MM.1S (cell line): Measurements from ENCODE around the gene KHSRP.

ENCODE experiments used
- DNase-seq: peaks from one replicate; pipeline ENCODE4 v3.0.0-alpha.2; 2015
- H2AFZ ChIP-seq: fragments of 300-600 bp; sonication (generic); 2 replicates; pipeline ENCODE4 v1.6.0; 2016; ENCODE audit warnings: antibody characterized with exemption, low read length
- H3F3A ChIP-seq: fragments of 300-600 bp; sonication (generic); 2 replicates; pipeline ENCODE4 v1.6.1; 2016; ENCODE audit warnings: mild to moderate bottlenecking, antibody characterized with exemption, low read length, moderate library complexity, mixed read lengths; ENCODE audit not compliant: insufficient read depth
- H3K27ac ChIP-seq: fragments of 300-600 bp; sonication (generic); 2 replicates; pipeline ENCODE4 v1.5.1; 2016; ENCODE audit warnings: mild to moderate bottlenecking, low read length
- H3K27me3 ChIP-seq: fragments of 300-600 bp; sonication (generic); replicated peaks from 2 replicates; pipeline ENCODE4 v1.6.0; 2016; ENCODE audit warnings: low read length; ENCODE audit not compliant: insufficient read depth
- H3K36me3 ChIP-seq: fragments of 300-600 bp; sonication (generic); replicated peaks from 2 replicates; pipeline ENCODE4 v1.6.1; 2016; ENCODE audit warnings: mild to moderate bottlenecking, low read length, mixed read lengths; ENCODE audit not compliant: insufficient read depth
- H3K4me1 ChIP-seq: fragments of 300-600 bp; sonication (generic); 2 replicates; pipeline ENCODE4 v1.6.1; 2016; ENCODE audit warnings: low read length, mixed read lengths
- H3K4me2 ChIP-seq: fragments of 300-600 bp; sonication (generic); 2 replicates; pipeline ENCODE4 v1.6.0; 2016; ENCODE audit warnings: low read depth, low read length
- H3K4me3 ChIP-seq: fragments of 300-600 bp; sonication (generic); 2 replicates; pipeline ENCODE4 v1.5.1; 2016; ENCODE audit warnings: low read length, mixed read lengths
- H3K79me2 ChIP-seq: fragments of 300-600 bp; sonication (generic); 2 replicates; pipeline ENCODE4 v1.6.1; 2016; ENCODE audit warnings: mixed run types, low read length, mixed read lengths
- H3K9ac ChIP-seq: fragments of 300-600 bp; sonication (generic); 2 replicates; pipeline ENCODE4 v1.6.1; 2016; ENCODE audit warnings: low read length, mixed read lengths
- H3K9me2 ChIP-seq: fragments of 300-600 bp; sonication (generic); replicated peaks from 2 replicates; pipeline ENCODE4 v1.6.1; 2016; ENCODE audit warnings: mild to moderate bottlenecking, low read length, mixed read lengths; ENCODE audit not compliant: insufficient read depth
- H3K9me3 ChIP-seq: fragments of 300-600 bp; sonication (generic); replicated peaks from 2 replicates; pipeline ENCODE4 v1.6.1; 2016; ENCODE audit warnings: mild to moderate bottlenecking, low read length, mixed read lengths; ENCODE audit not compliant: insufficient read depth
- H4K20me1 ChIP-seq: fragments of 300-600 bp; sonication (generic); 2 replicates; pipeline ENCODE4 v1.6.1; 2016; ENCODE audit warnings: mild to moderate bottlenecking, low read length, moderate library complexity, mixed read lengths; ENCODE audit not compliant: insufficient read depth
- EZH2 ChIP-seq: fragments of 300-600 bp; sonication (generic); optimal IDR thresholded peaks from 2 replicates; pipeline ENCODE3; 2017; ENCODE audit warnings: low read depth, mild to moderate bottlenecking, antibody characterized with exemption, low read length, mixed read lengths
- EZH2phosphoT487 ChIP-seq: fragments of 300-600 bp; sonication (generic); IDR thresholded peaks from 2 replicates; pipeline ENCODE4 v1.6.1; 2018; ENCODE audit warnings: antibody characterized with exemption, low read length
- TF ChIP-seq, protein P1 (sequence below): fragments of 300-600 bp; sonication (generic); IDR thresholded peaks from 2 replicates; pipeline ENCODE4 v1.5.1; 2016; ENCODE audit warnings: antibody characterized with exemption, low read length, mixed read lengths

Gene KHSRP

DNA sequence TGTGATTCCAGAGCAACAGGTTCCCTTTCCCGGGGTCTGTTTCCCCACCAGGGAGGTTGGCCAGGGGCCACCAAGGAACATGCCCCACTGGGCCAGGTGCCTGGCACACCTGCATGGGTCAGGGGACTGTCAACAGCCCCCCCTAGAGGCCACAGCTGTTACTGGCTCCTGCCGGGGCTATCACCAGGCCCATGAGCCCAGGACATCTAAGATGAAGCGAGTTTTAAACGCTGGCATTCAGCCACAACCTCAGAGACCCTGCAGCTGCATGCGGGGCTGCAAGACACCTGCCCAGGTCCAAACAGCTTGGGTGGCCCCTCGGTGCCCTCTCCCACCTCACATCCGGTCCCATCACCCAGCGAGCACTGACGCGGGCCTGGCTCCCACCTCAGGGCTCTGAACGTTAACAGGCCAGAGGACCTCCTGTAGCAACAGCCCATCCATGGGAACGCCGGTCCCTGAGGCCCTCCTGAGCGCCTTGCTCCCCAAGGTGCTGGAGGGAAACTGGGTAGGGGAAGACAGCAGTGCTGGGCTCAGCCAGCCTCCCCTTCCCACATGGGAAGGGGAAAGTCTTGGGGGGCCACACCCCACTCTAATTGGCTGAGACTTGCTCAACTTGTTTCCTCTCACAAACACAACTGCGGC lies 12.0 kb downstream of the KHSRP start:
- Histone ChIP-seq H3K9ac (no peak overlapping the region), H2AFZ (no peak overlapping the region), H3K79me2 (peaks cover 5% of the 10 kb centered on the region), H3K36me3 (peaks cover 19% of the 10 kb centered on the region), H3F3A (peaks cover 13% of the 10 kb centered on the region; the same call in 1 of the 2 replicates), H3K27ac (no peak overlapping the region), H3K27me3 (no peaks in the 10 kb centered on the region), H3K9me3 (no peaks in the 10 kb centered on the region), H3K4me1 (no peaks in the 10 kb centered on the region), H3K9me2 (no peaks in the 10 kb centered on the region), H3K4me3 (no peak overlapping the region), H3K4me2 (no peak overlapping the region), H4K20me1 (peaks cover 5% of the 10 kb centered on the region; the same call in 1 of the 2 replicates)
- DNase-seq = peak; percentile 45
- no peak for TF ChIP-seq EZH2
- TF ChIP-seq, protein P1, sequence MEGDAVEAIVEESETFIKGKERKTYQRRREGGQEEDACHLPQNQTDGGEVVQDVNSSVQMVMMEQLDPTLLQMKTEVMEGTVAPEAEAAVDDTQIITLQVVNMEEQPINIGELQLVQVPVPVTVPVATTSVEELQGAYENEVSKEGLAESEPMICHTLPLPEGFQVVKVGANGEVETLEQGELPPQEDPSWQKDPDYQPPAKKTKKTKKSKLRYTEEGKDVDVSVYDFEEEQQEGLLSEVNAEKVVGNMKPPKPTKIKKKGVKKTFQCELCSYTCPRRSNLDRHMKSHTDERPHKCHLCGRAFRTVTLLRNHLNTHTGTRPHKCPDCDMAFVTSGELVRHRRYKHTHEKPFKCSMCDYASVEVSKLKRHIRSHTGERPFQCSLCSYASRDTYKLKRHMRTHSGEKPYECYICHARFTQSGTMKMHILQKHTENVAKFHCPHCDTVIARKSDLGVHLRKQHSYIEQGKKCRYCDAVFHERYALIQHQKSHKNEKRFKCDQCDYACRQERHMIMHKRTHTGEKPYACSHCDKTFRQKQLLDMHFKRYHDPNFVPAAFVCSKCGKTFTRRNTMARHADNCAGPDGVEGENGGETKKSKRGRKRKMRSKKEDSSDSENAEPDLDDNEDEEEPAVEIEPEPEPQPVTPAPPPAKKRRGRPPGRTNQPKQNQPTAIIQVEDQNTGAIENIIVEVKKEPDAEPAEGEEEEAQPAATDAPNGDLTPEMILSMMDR = peak; percentile 65

DNA sequence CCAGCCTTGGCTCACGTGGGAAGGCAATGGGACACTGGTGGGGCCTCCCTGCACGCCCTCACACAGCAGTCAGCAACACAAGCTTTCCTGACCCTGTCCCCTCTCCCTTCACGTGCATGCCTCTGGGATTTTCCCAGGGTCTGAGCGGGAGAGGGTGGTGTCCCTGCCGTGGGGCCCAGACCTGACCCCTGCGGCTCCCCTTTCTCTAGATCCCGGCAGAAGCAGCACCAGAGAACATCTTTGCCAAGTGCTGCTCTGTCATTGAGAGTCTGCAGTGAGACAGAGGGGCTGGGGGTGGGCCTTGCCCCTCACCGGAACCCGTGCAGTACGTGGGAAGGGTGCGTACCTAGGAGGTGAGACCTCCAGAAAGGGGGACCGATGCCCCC lies 12.6 kb downstream of the KHSRP start:
- Histone ChIP-seq H3K9ac (no peak overlapping the region), H3K27me3 (no peaks in the 10 kb centered on the region), H3F3A (peaks cover 13% of the 10 kb centered on the region; the same call in 1 of the 2 replicates), H3K79me2 (no peaks in the 10 kb centered on the region), H2AFZ (no peak overlapping the region), H4K20me1 (peaks cover under 1% of the 10 kb centered on the region; the same call in 1 of the 2 replicates), H3K36me3 (peaks cover 14% of the 10 kb centered on the region), H3K9me3 (no peaks in the 10 kb centered on the region), H3K4me3 (no peak overlapping the region), H3K4me1 (no peaks in the 10 kb centered on the region), H3K4me2 (no peak overlapping the region), H3K27ac (no peak overlapping the region), H3K9me2 (no peaks in the 10 kb centered on the region)
- TF ChIP-seq, protein P1 = no peak
- TF ChIP-seq EZH2phosphoT487 (no peak), EZH2 (no peak)
- DNase-seq = no peak

DNA sequence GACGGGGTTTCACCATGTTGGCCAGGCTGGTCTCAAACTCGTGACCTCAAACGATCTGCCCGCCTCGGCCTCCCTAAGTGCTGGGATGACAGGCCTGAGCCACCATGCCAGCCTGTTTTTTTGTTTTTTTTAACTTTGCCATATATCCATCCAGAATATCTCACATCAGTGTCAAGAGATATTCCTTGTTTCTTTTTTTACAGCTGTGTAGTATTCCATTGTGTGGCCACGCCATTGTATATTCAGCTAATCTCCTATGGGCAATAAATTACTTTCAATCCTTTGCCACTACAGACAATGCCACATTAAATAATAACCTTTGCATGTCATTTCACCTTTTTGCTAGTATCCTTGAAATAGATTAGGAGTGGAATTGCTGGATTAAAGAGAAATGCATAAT lies 15.3 kb downstream of the KHSRP start:
- TF ChIP-seq, protein P1 = no peak
- TF ChIP-seq EZH2 (no peak), EZH2phosphoT487 (no peak)
- H3K9me3 ChIP-seq = no peaks in the 10 kb centered on the region
- no peak overlapping the region for H2AFZ ChIP-seq

More for the DNA sequence above, 15.3 kb downstream of the KHSRP start:
- H3K27ac ChIP-seq = no peak overlapping the region
- no peaks in the 10 kb centered on the region for H3K27me3 ChIP-seq
- no peaks in the 10 kb centered on the region for H3K4me1 ChIP-seq
- H3K36me3 ChIP-seq = 0 out of 2 replicates have a peak, but pooled peaks cover 2% of the 10 kb centered on the region
- H3K4me3 ChIP-seq = no peak overlapping the region
- DNase-seq = no peak
- H3K9me2 ChIP-seq = no peaks in the 10 kb centered on the region
- H3K79me2 ChIP-seq = no peaks in the 10 kb centered on the region
- H3K4me2 ChIP-seq = no peak overlapping the region
- H4K20me1 ChIP-seq = no peaks in the 10 kb centered on the region; the same call in 1 of the 2 replicates
- no peak overlapping the region for H3K9ac ChIP-seq
- H3F3A ChIP-seq = peaks cover 8% of the 10 kb centered on the region; the same call in 1 of the 2 replicates
